HCT116 (cell line): Measurements from ENCODE around the gene MEDAG. TPM values are rescaled to one million over a fixed set of nuclear protein-coding genes. Genes with fewer than 3 reads are reported as not detected.

Experiments used
- ATAC-seq: fragments of 200-7000 bp; cut with Tn5 transposase; 2 replicates; pipeline ENCODE4 v1.9.1; 2020; ENCODE audit warnings: mild to moderate bottlenecking, moderate library complexity
- BruUV-seq: library from RNA; stranded (reverse); fragments of 400-500 nt; replicated peaks from 2 replicates; lab custom pipeline; 2021; lab: Mats Ljungman, UMichigan
- CTCF ChIA-PET: fragments of 300-600 bp; sonication (Branson Sonifier 250); formaldehyde crosslinking; loops from one replicate; lab custom pipeline; 2021; ENCODE audit warnings: antibody characterized with exemption; lab: Charles Lee
- POLR2A ChIA-PET: fragments of 300-600, 350-600 bp; sonication (Branson Sonifier 250); formaldehyde crosslinking; loops from one replicate; lab custom pipeline; 2021; ENCODE audit warnings: antibody characterized with exemption; lab: Charles Lee
- RAD21 ChIA-PET, 2 experiments: fragments of 300-600 bp; sonication (Branson Sonifier 250); formaldehyde crosslinking; loops; one replicate each; lab custom pipeline; 2023; ENCODE audit warnings: low total read pairs in 2 of 2; ENCODE audit not compliant: uncharacterized antibody in 2 of 2, unreplicated experiment in 2 of 2, low non-redundant PET in 1 of 2; lab: Charles Lee
- DNase-seq: peaks from one replicate; pipeline ENCODE4 v3.0.0-alpha.2; 2010; ENCODE audit warnings: low read depth, low spot score
- H2AFZ ChIP-seq: fragments of 200-600 bp; shearing (Covaris generic), sonication (generic); 2 replicates; pipeline ENCODE4 v1.6.1; 2017; ENCODE audit warnings: low read depth, mixed run types, mixed read lengths, antibody characterized with exemption, low read length; ENCODE audit not compliant: poor library complexity, severe bottlenecking
- H3K27ac ChIP-seq: 2 replicates; pipeline ENCODE4 v1.5.1; 2012; ENCODE audit warnings: low read depth, low read length
- H3K27me3 ChIP-seq: fragments of 200-600 bp; sonication (generic); 2 replicates; pipeline ENCODE4 v1.6.1; 2016; ENCODE audit warnings: mixed run types, low read length, mixed read lengths; ENCODE audit not compliant: insufficient read depth
- H3K36me3 ChIP-seq, 2 experiments: fragments of 200-500 bp in 1 of 2; fragments of 200-600 bp in 1 of 2; sonication (Bioruptor generic) in 1 of 2; sonication (generic) in 1 of 2; 2 replicates each; pipeline versions ENCODE4 v1.5.1 to v1.6.1; 2014 to 2016; ENCODE audit warnings: low read length in 2 of 2, inconsistent platforms in 1 of 2, mixed read lengths in 1 of 2, mixed run types in 1 of 2; ENCODE audit not compliant: insufficient read depth in 2 of 2, control insufficient read depth in 1 of 2
- H3K4me1 ChIP-seq, 2 experiments: fragments of 200-600 bp in 1 of 2; sonication (generic) in 1 of 2; 2 replicates each; pipeline versions ENCODE4 v1.5.1 to v1.6.1; 2012 to 2017; ENCODE audit warnings: low read length in 2 of 2, inconsistent platforms in 1 of 2, mild to moderate bottlenecking in 1 of 2, mixed read lengths in 1 of 2, mixed run types in 1 of 2, moderate library complexity in 1 of 2; ENCODE audit not compliant: insufficient read depth in 2 of 2, control insufficient read depth in 1 of 2
- H3K4me2 ChIP-seq: fragments of 200-600 bp; sonication (generic); 2 replicates; pipeline ENCODE4 v1.6.1; 2017; ENCODE audit warnings: mixed run types, low read length, mixed read lengths
- H3K4me3 ChIP-seq, 2 experiments: fragments of 200-600 bp in 1 of 2; sonication (generic) in 1 of 2; replicated peaks in 1 of 2; 2 replicates each; pipeline ENCODE4 v1.5.1; 2011 to 2016; ENCODE audit warnings: low read length in 2 of 2, control low read depth in 1 of 2, low read depth in 1 of 2, mild to moderate bottlenecking in 1 of 2, mixed read lengths in 1 of 2, mixed run types in 1 of 2
- H3K79me2 ChIP-seq: fragments of 200-600 bp; sonication (generic); 2 replicates; pipeline ENCODE4 v1.6.1; 2017; ENCODE audit warnings: mild to moderate bottlenecking, mixed run types, low read length, moderate library complexity, mixed read lengths; ENCODE audit not compliant: insufficient read depth
- H3K9ac ChIP-seq: fragments of 200-600 bp; sonication (generic); 2 replicates; pipeline ENCODE4 v1.6.1; 2016; ENCODE audit warnings: low read length, mixed read lengths
- H3K9me2 ChIP-seq: fragments of 200-600 bp; sonication (generic), shearing (Covaris generic); 2 replicates; pipeline ENCODE4 v1.6.1; 2017; ENCODE audit warnings: mixed run types, mild to moderate bottlenecking, moderate library complexity; ENCODE audit not compliant: insufficient read depth
- H3K9me3 ChIP-seq, 2 experiments: fragments of 200-500 bp in 1 of 2; fragments of 200-600 bp in 1 of 2; sonication (Bioruptor generic) in 1 of 2; sonication (generic) in 1 of 2; 2 replicates each; pipeline ENCODE4 v1.6.1; 2014 to 2017; ENCODE audit warnings: low read length in 2 of 2, mixed read lengths in 2 of 2, inconsistent platforms in 1 of 2, low read depth in 1 of 2, mild to moderate bottlenecking in 1 of 2, mixed run types in 1 of 2, moderate library complexity in 1 of 2; ENCODE audit not compliant: control insufficient read depth in 1 of 2, insufficient read depth in 1 of 2
- H4K20me1 ChIP-seq: fragments of 200-600 bp; sonication (generic), shearing (Covaris generic); 2 replicates; pipeline ENCODE4 v1.6.1; 2017; ENCODE audit warnings: mixed run types, mild to moderate bottlenecking, moderate library complexity; ENCODE audit not compliant: insufficient read depth
- ATF3 ChIP-seq: IDR thresholded peaks from 2 replicates; pipeline ENCODE4 v1.6.1; 2012
- CEBPB ChIP-seq: IDR thresholded peaks from 2 replicates; pipeline ENCODE4 v1.6.1; 2012; ENCODE audit warnings: low read depth
- CTCF ChIP-seq, 3 experiments: fragments of 200-600 bp in 1 of 3; sonication (generic) in 1 of 3; IDR thresholded peaks in 2 of 3; conservative IDR thresholded peaks in 1 of 3; 2 replicates each; pipeline ENCODE4 v1.5.1; 2012 to 2017; ENCODE audit warnings: low read depth in 2 of 3, low read length in 2 of 3, antibody characterized with exemption in 1 of 3, borderline replicate concordance in 1 of 3, control low read depth in 1 of 3, mild to moderate bottlenecking in 1 of 3, mixed read lengths in 1 of 3, mixed run types in 1 of 3, moderate library complexity in 1 of 3; ENCODE audit not compliant: insufficient read depth in 1 of 3
- EGR1 ChIP-seq: IDR thresholded peaks from 2 replicates; pipeline ENCODE4 v1.6.1; 2012; ENCODE audit warnings: low read depth
- EZH2phosphoT487 ChIP-seq: fragments of 200-600 bp; IDR thresholded peaks from 2 replicates; pipeline ENCODE4 v1.6.1; 2018; ENCODE audit warnings: antibody characterized with exemption, borderline replicate concordance
- FOSL1 ChIP-seq: IDR thresholded peaks from 2 replicates; pipeline ENCODE4 v1.6.1; 2012; ENCODE audit warnings: low read depth
- JUND ChIP-seq: IDR thresholded peaks from 2 replicates; pipeline ENCODE4 v1.6.1; 2012
- MAX ChIP-seq: IDR thresholded peaks from 2 replicates; pipeline ENCODE4 v1.6.1; 2012
- POLR2A ChIP-seq: IDR thresholded peaks from 2 replicates; pipeline ENCODE4 v1.7.0; 2011; ENCODE audit warnings: borderline replicate concordance; ENCODE audit not compliant: insufficient read depth, insufficient read length; ENCODE audit errors: extremely low read depth
- POLR2AphosphoS5 ChIP-seq: IDR thresholded peaks from 2 replicates; pipeline ENCODE4 v1.6.1; 2011; ENCODE audit warnings: mild to moderate bottlenecking, low read depth, low read length, moderate library complexity
- SIN3A ChIP-seq: IDR thresholded peaks from 2 replicates; pipeline ENCODE4 v1.6.1; 2012; ENCODE audit warnings: low read depth
- SP1 ChIP-seq: IDR thresholded peaks from 2 replicates; pipeline ENCODE4 v1.6.1; 2012; ENCODE audit warnings: low read depth
- SRF ChIP-seq: IDR thresholded peaks from 2 replicates; pipeline ENCODE4 v1.6.1; 2012; ENCODE audit warnings: low read depth
- TCF7L2 ChIP-seq: IDR thresholded peaks from 2 replicates; pipeline ENCODE4 v1.7.0; 2011; ENCODE audit warnings: borderline replicate concordance, inconsistent platforms; ENCODE audit not compliant: insufficient read depth, insufficient read length; ENCODE audit errors: extremely low read depth
- YY1 ChIP-seq: IDR thresholded peaks from 2 replicates; pipeline ENCODE4 v1.6.1; 2011; ENCODE audit warnings: low read length, low read depth, moderate library complexity, mild to moderate bottlenecking; ENCODE audit not compliant: insufficient replicate concordance; ENCODE audit errors: extremely low read depth
- ZBTB33 ChIP-seq: IDR thresholded peaks from 2 replicates; pipeline ENCODE4 v1.6.1; 2011; ENCODE audit warnings: mild to moderate bottlenecking, low read length, moderate library complexity; ENCODE audit not compliant: insufficient replicate concordance; ENCODE audit errors: extremely low read depth
- ZNF274 ChIP-seq: fragments of 200-500 bp; sonication (Bioruptor generic); IDR thresholded peaks from 2 replicates; pipeline ENCODE4 v1.6.1; 2014; ENCODE audit warnings: mild to moderate bottlenecking, low read depth, low read length, inconsistent platforms
- intact Hi-C: fragments of 100-400 bp; cut with micrococcal nuclease; formaldehyde crosslinking; loops from 2 replicates; pipeline ENCODE4 v1.10.0; 2022
- total RNA-seq: library from RNA; stranded (reverse); gene quantifications from one replicate; pipeline ENCODE4 v1.2.1, GENCODE V29; 2021; ENCODE audit not compliant: unreplicated experiment

The MEDAG gene
- total RNA-seq, 1 experiment from 2014 or later = not detected

- intact Hi-C loops = no loop called here
- H3K4me1 ChIP-seq = no peaks in the 10 kb centered on the region
- TF ChIP-seq EGR1 (no peak), SIN3A (no peak), SRF (no peak), EZH2phosphoT487 (no peak), CTCF (IDR thresholded peaks at IDR 0.05 in 2 of 3, conservative IDR thresholded peaks at IDR 0.05 in 1 of 3; ENCODE audit: borderline replicate concordance in 1 of 3, insufficient read depth in 1 of 3, low read depth in 2 of 3, low read length in 2 of 3) (no peak), POLR2AphosphoS5 (no peak), POLR2A (no peak), YY1 (no peak), JUND (no peak), FOSL1 (no peak), CEBPB (no peak), SP1 (no peak), TCF7L2 (no peak), ATF3 (no peak), ZBTB33 (no peak), ZNF274 (no peak), MAX (no peak)
- TF ChIP-seq, all 23 proteins: peak for 0
- ATAC-seq (no peak), DNase-seq (no peak)
- no peaks in the 10 kb centered on the region for H4K20me1 ChIP-seq
- no peaks in the 10 kb centered on the region for H3K36me3 ChIP-seq
- no peak overlapping the region for H3K4me3 ChIP-seq
- RAD21 ChIA-PET = no interaction called here
- no peak overlapping the region for H3K4me2 ChIP-seq
- no peaks in the 10 kb centered on the region for H3K27me3 ChIP-seq
- H3K9ac ChIP-seq = no peak overlapping the region
- no peak overlapping the region for H3K27ac ChIP-seq
- POLR2A ChIA-PET = no interaction called here
- CTCF ChIA-PET = interaction anchor here (2.1 kb wide), 1 partner anchor 9 kb away, joined by 13 read pairs; no protein-coding TSS in a partner anchor
- no peaks in the 10 kb centered on the region for H3K79me2 ChIP-seq
- H3K9me2 ChIP-seq = no peaks in the 10 kb centered on the region
- no TSS peak for BruUV-seq
- H3K9me3 ChIP-seq = peaks cover 0 to 7% of the 10 kb centered on the region in 2 experiments; a peak in 1 of 4 replicates
- H2AFZ ChIP-seq = no peak overlapping the region
Observed at GRCh38 chr13:30857018-30857417, 49.1 kb upstream of the MEDAG start.
